Upper lobe of right lung (tissue), 1 donor: ENCODE data around the gene HP1BP3. TPM values are rescaled to one million over a fixed set of nuclear protein-coding genes. Genes with fewer than 3 reads are reported as not detected.
A peak's percentile ranks its signal among the peaks of the same experiment; 100 is the strongest.

Experiments
- ATAC-seq: fragments of 200-7000 bp; cut with Tn5 transposase; one replicate; pipeline ENCODE4 v1.9.1; 2020; ENCODE audit warnings: mild to moderate bottlenecking, moderate library complexity
- DNase-seq: peaks from one replicate; pipeline ENCODE4 v3.0.0-alpha.2; 2020
- H3K27ac ChIP-seq: fragments of 200-600 bp; one replicate; pipeline ENCODE4 v1.8.0; 2022
- H3K27me3 ChIP-seq: fragments of 200-600 bp; one replicate; pipeline ENCODE4 v1.8.0; 2022; ENCODE audit warnings: mild to moderate bottlenecking
- H3K36me3 ChIP-seq: fragments of 200-600 bp; one replicate; pipeline ENCODE4 v1.8.0; 2022
- H3K4me1 ChIP-seq: fragments of 200-600 bp; one replicate; pipeline ENCODE4 v1.8.0; 2022
- H3K4me3 ChIP-seq: fragments of 200-600 bp; one replicate; pipeline ENCODE4 v1.8.0; 2022; ENCODE audit warnings: mild to moderate bottlenecking
- H3K9me3 ChIP-seq: fragments of 200-600 bp; one replicate; pipeline ENCODE4 v1.8.0; 2022
- intact Hi-C: fragments of 100-400 bp; cut with DNase I; formaldehyde crosslinking; loops from one replicate; pipeline ENCODE4 v1.11.0; 2022
- total RNA-seq: library from RNA; stranded (reverse); fragmentation: NEBNext Ultra II Directional; extraction: Animal tissue kit (Norgen Biotek cat#: 25700); gene quantifications from one replicate; pipeline ENCODE4 v1.2.1, GENCODE V29; 2021
- TF ChIP-seq, protein P1 (sequence below): fragments of 200-600 bp; IDR thresholded peaks from one replicate; pipeline ENCODE4 v1.8.0; 2022; ENCODE audit warnings: antibody characterized with exemption
- donor health status: DM: no; HTN: yes; CAD: no; lungs with severe emphysema.

The HP1BP3 gene
- total RNA-seq, 1 donor from 2014 or later: 249 TPM

DNA sequence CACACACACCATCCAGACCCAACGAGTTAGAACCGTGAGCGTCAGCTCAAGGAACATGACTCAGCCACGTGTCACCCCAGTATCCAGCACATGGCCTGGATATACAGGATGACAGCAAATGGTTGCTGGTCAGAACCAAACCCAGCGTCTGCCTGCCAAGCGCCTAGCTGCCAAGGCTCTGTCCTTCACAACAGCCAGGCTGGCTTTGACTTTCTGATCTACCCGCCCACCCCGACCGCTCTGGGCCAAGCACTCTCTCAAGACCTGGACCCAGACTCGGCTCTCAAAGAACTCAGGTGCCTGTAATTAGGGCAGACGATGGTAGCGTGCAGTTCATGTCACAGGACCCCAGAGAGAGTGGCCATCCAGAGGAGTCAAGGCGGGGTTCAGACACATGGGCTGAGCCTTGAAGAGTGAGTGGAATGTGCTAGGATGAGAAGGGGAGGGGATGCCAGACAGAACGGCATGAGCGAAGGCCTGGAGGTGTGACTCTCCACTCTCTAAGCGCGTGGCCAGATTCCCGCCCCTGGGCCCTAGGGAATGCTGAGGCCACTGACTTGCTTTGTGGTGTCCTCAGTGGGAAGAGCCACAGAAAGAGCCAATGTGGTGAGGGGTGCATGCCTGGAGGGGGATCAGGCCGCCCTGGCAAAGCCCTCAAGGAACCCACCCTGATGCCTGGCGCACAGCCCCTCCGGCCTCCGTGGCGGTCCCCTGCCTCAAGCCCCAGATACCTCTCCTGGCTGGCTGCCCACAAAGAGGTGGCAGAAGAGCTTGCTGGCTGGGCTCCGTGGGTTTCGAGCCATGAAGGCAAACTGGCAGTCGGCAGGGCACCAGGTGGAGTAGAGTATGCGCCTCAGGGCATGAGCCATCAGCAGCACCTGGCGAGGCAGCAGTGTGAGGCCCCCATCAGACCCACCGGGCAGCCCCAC, 61.7 kb downstream of the HP1BP3 start:
- Histone ChIP-seq H3K4me1 (no peaks in the 10 kb centered on the region), H3K4me3 (no peak overlapping the region), H3K27ac (no peak overlapping the region), H3K36me3 (no peaks in the 10 kb centered on the region), H3K9me3 (no peaks in the 10 kb centered on the region), H3K27me3 (peaks cover 7% of the 10 kb centered on the region)
- ATAC-seq (peak; percentile 14), DNase-seq (peak; percentile 65)
- TF ChIP-seq, protein P1, sequence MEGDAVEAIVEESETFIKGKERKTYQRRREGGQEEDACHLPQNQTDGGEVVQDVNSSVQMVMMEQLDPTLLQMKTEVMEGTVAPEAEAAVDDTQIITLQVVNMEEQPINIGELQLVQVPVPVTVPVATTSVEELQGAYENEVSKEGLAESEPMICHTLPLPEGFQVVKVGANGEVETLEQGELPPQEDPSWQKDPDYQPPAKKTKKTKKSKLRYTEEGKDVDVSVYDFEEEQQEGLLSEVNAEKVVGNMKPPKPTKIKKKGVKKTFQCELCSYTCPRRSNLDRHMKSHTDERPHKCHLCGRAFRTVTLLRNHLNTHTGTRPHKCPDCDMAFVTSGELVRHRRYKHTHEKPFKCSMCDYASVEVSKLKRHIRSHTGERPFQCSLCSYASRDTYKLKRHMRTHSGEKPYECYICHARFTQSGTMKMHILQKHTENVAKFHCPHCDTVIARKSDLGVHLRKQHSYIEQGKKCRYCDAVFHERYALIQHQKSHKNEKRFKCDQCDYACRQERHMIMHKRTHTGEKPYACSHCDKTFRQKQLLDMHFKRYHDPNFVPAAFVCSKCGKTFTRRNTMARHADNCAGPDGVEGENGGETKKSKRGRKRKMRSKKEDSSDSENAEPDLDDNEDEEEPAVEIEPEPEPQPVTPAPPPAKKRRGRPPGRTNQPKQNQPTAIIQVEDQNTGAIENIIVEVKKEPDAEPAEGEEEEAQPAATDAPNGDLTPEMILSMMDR: no peak
- intact Hi-C loops: no loop called here

- ATAC-seq (no peak), DNase-seq (peak; percentile 56)
- no peak overlapping the region for H3K4me3 ChIP-seq
- H3K9me3 ChIP-seq: no peaks in the 10 kb centered on the region
- H3K36me3 ChIP-seq: no peaks in the 10 kb centered on the region
- intact Hi-C loops: no loop called here
- no peaks in the 10 kb centered on the region for H3K27me3 ChIP-seq
- H3K27ac ChIP-seq: no peak overlapping the region
- no peaks in the 10 kb centered on the region for H3K4me1 ChIP-seq
- TF ChIP-seq, protein P1: no peak
Observed at GRCh38 chr1:20724364-20725188, 62.5 kb downstream of the HP1BP3 start.

DNA sequence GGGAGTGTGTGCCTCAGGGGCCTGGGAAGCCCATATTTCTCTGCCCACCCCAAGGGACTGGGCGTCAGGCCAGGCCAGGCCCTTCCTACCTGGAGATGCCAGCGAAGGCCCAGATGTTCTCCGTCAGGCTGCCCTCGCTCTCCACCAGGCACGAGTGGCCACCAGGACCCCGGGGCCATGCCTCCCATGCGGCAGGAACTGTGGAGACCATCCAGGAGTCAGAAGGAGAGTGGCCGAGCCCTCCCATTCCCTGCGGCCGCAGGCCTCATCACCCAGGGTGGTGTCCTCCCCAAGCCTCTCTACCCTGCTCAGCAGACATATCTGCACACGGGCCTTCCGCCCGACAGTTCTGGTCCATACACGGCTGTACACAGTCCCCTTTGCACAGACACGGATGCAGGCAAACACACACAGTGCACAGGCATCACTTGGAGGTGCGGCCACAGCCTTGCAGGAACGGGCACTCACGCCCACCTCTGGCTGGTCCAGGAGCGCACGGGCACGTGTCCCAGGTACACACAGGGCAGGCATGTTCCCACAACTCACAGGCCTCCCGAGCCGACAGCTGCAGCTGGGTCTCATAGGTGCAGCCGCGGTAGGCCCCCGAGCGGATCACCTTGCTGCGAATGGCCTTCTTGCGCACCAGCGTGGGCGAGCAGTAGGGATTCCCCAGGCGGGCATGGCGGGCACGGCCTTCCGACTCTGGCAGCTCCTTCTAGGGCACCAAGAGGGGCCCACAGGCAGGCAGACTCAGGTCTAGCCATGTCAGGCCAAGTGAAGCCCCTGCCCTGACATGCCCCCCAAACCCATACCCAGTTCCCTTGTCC, 63.4 kb downstream of the HP1BP3 start:
- H3K4me3 ChIP-seq: no peak overlapping the region
- DNase-seq (peak; percentile 62), ATAC-seq (no peak)
- H3K36me3 ChIP-seq: no peaks in the 10 kb centered on the region
- H3K27me3 ChIP-seq: no peaks in the 10 kb centered on the region
- no peaks in the 10 kb centered on the region for H3K4me1 ChIP-seq
- intact Hi-C loops: no loop called here
- H3K9me3 ChIP-seq: no peaks in the 10 kb centered on the region
- TF ChIP-seq, protein P1: no peak
- H3K27ac ChIP-seq: no peak overlapping the region

GRCh38 chr1:20723159-20723536, 64.0 kb downstream of the HP1BP3 start:
- ATAC-seq (peak; percentile 44), DNase-seq (no peak)
- Histone ChIP-seq H3K27me3 (no peaks in the 10 kb centered on the region), H3K4me1 (no peaks in the 10 kb centered on the region), H3K4me3 (no peak overlapping the region), H3K9me3 (no peaks in the 10 kb centered on the region), H3K27ac (no peak overlapping the region), H3K36me3 (no peaks in the 10 kb centered on the region)
- intact Hi-C loops: no loop called here
- TF ChIP-seq, protein P1: no peak
